Peyer's patch (tissue), 4 donors: ENCODE data around the gene WFS1.

ENCODE experiments used
- CTCF ChIP-seq, 6 experiments: fragments of 450-650 bp in 4 of 6; fragments of 200-600 bp in 2 of 6; sonication (generic) in 1 of 6; IDR thresholded peaks; one replicate each; pipeline ENCODE4 v1.5.1; 2017 to 2019; ENCODE audit warnings: antibody characterized with exemption in 6 of 6, mild to moderate bottlenecking in 3 of 6, moderate library complexity in 1 of 6
- POLR2A ChIP-seq, 2 donors: fragments of 450-650 bp; IDR thresholded peaks; one replicate each; pipeline ENCODE4 v1.5.1; 2017; ENCODE audit warnings: antibody characterized with exemption in 2 of 2, mild to moderate bottlenecking in 2 of 2, moderate library complexity in 2 of 2

DNA sequence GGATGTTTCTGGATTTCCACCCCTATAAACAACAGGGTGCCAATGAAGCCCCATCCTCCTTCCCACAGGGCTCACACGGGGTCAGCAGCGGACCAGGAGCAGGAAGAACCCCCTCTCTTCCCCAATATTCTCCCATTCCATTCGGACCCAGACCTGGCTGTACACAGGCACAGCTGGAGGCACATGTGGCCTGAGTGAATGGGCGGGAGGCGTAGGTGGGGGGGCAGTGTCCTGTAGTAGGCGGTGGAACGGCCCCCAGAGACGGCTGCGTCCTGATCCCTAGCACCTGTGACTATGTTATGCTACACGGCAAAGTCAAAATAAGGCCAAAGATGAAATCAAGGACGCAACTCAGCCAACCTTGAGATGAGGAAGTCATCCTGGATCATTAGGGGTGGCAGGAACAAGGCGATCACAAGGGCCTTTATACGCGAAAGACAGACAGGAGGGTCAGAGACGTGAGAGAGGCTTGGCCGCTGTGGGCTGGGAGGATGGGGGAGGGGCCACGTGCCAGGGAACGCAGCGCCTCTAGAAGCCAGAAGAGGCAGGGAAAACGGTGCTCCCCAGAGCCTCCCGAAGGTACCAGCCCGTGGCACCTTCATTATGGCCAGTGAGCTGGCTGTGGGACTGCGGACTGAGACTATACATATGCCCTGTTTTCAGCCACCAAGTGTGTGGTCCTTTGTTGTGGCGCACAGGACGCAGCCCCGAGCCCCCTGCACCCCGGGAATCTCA is 75.6 kb downstream of the WFS1 start:
- TF ChIP-seq CTCF (IDR thresholded peaks at IDR 0.05) (no peak), POLR2A (IDR thresholded peaks at IDR 0.05) (no peak)
